Measurements from ENCODE around the gene ZC3H13. TPM values are rescaled to one million over a fixed set of nuclear protein-coding genes. Genes with fewer than 3 reads are reported as not detected.

ZC3H13 gene
- total and polyA plus RNA-seq, 2 of the 8 experiments (the other 6 are each of a cell fraction or from before 2014, with no cell fraction given), result 5.1 to 57.8 TPM

GRCh38 chr13:45975337-45975736 lies 77.2 kb downstream of the ZC3H13 start:
- ChIA-PET CTCF (ENCODE audit: partially characterized antibody) (no interaction called here), POLR2A (ENCODE audit: partially characterized antibody) (no interaction called here)
- no peak for DNase-seq (ENCODE audit: low read depth in 1 of 2, low spot score in 2 of 2)
- Histone ChIP-seq H4K91ac (replicated peaks; ENCODE audit: insufficient read length, low read length) (no peak overlapping the region), H3K9ac (replicated peaks in 1 of 4; ENCODE audit: extremely low read depth in 1 of 4, low read depth in 3 of 4, low read length in 3 of 4) (no peak overlapping the region), H3K36me3 (ENCODE audit: control insufficient read depth in 2 of 4, insufficient read depth in 4 of 4, low read length in 3 of 4) (peaks cover 0 to 49% (median 19%) of the 10 kb centered on the region in 4 experiments; a peak in 5 of 8 replicates), H3K23ac (ENCODE audit: insufficient read length) (no peak overlapping the region), H3K23me2 (ENCODE audit: low read depth, low read length) (no peaks in the 10 kb centered on the region), H2BK15ac (ENCODE audit: low read length) (no peak overlapping the region), H3K14ac (ENCODE audit: insufficient read length) (no peak overlapping the region), H3K4me2 (ENCODE audit: insufficient read depth in 1 of 2, low read depth in 2 of 2, low read length in 2 of 2) (no peak overlapping the region), H2BK12ac (ENCODE audit: low read depth, low read length) (no peak overlapping the region), H3K4me1 (replicated peaks in 1 of 4; ENCODE audit: control insufficient read depth in 3 of 4, insufficient read depth in 4 of 4, low read length in 3 of 4) (no peaks in the 10 kb centered on the region), H3K9me3 (ENCODE audit: insufficient read depth in 2 of 2, low read depth in 1 of 2, low read length in 1 of 2) (no peaks in the 10 kb centered on the region), H3K4ac (replicated peaks; ENCODE audit: insufficient read length, low read depth, low read length) (no peak overlapping the region), H3K79me1 (ENCODE audit: low read depth, low read length) (no peaks in the 10 kb centered on the region; the same call in 1 of the 2 replicates), H2AK5ac (ENCODE audit: low read depth, low read length) (no peak overlapping the region), H3K27me3 (replicated peaks in 1 of 4; ENCODE audit: control insufficient read depth in 3 of 4, extremely low read depth in 1 of 4, insufficient read depth in 3 of 4, low read length in 3 of 4) (no peaks in the 10 kb centered on the region), H3K79me2 (ENCODE audit: control insufficient read depth in 1 of 2, insufficient read depth in 2 of 2, low read length in 2 of 2) (no peaks in the 10 kb centered on the region; a peak in 2 of 4 replicates), H2AFZ (ENCODE audit: low read length) (no peak overlapping the region), H2BK20ac (ENCODE audit: low read length) (no peak overlapping the region), H3K27ac (ENCODE audit: low read depth, low read length) (no peak overlapping the region), H3K56ac (replicated peaks; ENCODE audit: insufficient read length, low read depth, low read length) (no peak overlapping the region), H3K18ac (ENCODE audit: extremely low read depth, low read length) (no peak overlapping the region), H2BK120ac (replicated peaks; ENCODE audit: low read depth, low read length) (no peak overlapping the region), H3K4me3 (ENCODE audit: extremely low read depth in 1 of 4, insufficient read depth in 2 of 4, low read depth in 3 of 4, low read length in 4 of 4) (no peak overlapping the region), H2BK5ac (ENCODE audit: low read depth, low read length) (no peak overlapping the region), H4K5ac (ENCODE audit: insufficient read length, low read depth, low read length) (no peak overlapping the region), H4K20me1 (replicated peaks in 1 of 2; ENCODE audit: control insufficient read depth in 1 of 2, insufficient read depth in 2 of 2, low read length in 2 of 2) (no peaks in the 10 kb centered on the region), H4K8ac (ENCODE audit: extremely low read depth, insufficient read depth, low read length) (no peak overlapping the region)
- no peak for FAIRE-seq
- 96 to 100% methylated on average over 24 to 29 of the region's 29 CpGs for WGBS, 2 experiments (ENCODE audit: extremely low coverage in 1 of 2, insufficient coverage in 1 of 2, insufficient read length in 1 of 2, insufficient replicate concordance in 2 of 2, low coverage in 1 of 2, low lambda C conversion rate in 2 of 2, missing lambda C conversion rate in 1 of 2)
- TF ChIP-seq EP300 (IDR thresholded peaks at IDR 0.05; ENCODE audit: borderline replicate concordance in 1 of 2, low read depth in 2 of 2, low read length in 2 of 2), result no peak
- TF ChIP-seq TBP (IDR thresholded peaks at IDR 0.05; ENCODE audit: low read depth, low read length), result no peak
- no peak for TF ChIP-seq E2F6 (IDR thresholded peaks at IDR 0.05)
- no peak for TF ChIP-seq CTBP2 (IDR thresholded peaks at IDR 0.05; ENCODE audit: borderline replicate concordance, insufficient read depth, insufficient read length, low read length)
- TF ChIP-seq GTF2F1 (IDR thresholded peaks at IDR 0.05; ENCODE audit: borderline replicate concordance, low read depth, low read length), result no peak
- no peak for TF ChIP-seq EGR1 (IDR thresholded peaks at IDR 0.05; ENCODE audit: borderline replicate concordance, low read depth, low read length)
- TF ChIP-seq JUN (IDR thresholded peaks at IDR 0.05; ENCODE audit: low read depth, low read length), result no peak
- TF ChIP-seq KDM4A (IDR thresholded peaks at IDR 0.05; ENCODE audit: low read depth, low read length, severe bottlenecking), result no peak
- TF ChIP-seq SUZ12 (IDR thresholded peaks at IDR 0.05; ENCODE audit: low read length), result no peak
- TF ChIP-seq NANOG (IDR thresholded peaks at IDR 0.05; ENCODE audit: insufficient read depth, low read depth, low read length, poor library complexity, severe bottlenecking), result no peak
- no peak for TF ChIP-seq KDM1A (IDR thresholded peaks at IDR 0.05; ENCODE audit: borderline replicate concordance, low read length)
- TF ChIP-seq HDAC2 (IDR thresholded peaks at IDR 0.05; ENCODE audit: borderline replicate concordance in 1 of 2, low read depth in 2 of 2, low read length in 2 of 2), result no peak
- no peak for TF ChIP-seq POU5F1 (IDR thresholded peaks at IDR 0.05; ENCODE audit: low read depth, low read length)

All from H1 (cell line).